MM.1S (cell line): Measurements from ENCODE around the gene ZC3H12C.

Experiments
- DNase-seq: peaks from one replicate; pipeline ENCODE4 v3.0.0-alpha.2; 2015
- H2AFZ ChIP-seq: fragments of 300-600 bp; sonication (generic); 2 replicates; pipeline ENCODE4 v1.6.0; 2016; ENCODE audit warnings: antibody characterized with exemption, low read length
- H3F3A ChIP-seq: fragments of 300-600 bp; sonication (generic); 2 replicates; pipeline ENCODE4 v1.6.1; 2016; ENCODE audit warnings: mild to moderate bottlenecking, antibody characterized with exemption, low read length, moderate library complexity, mixed read lengths; ENCODE audit not compliant: insufficient read depth
- H3K27ac ChIP-seq: fragments of 300-600 bp; sonication (generic); 2 replicates; pipeline ENCODE4 v1.5.1; 2016; ENCODE audit warnings: mild to moderate bottlenecking, low read length
- H3K27me3 ChIP-seq: fragments of 300-600 bp; sonication (generic); replicated peaks from 2 replicates; pipeline ENCODE4 v1.6.0; 2016; ENCODE audit warnings: low read length; ENCODE audit not compliant: insufficient read depth
- H3K36me3 ChIP-seq: fragments of 300-600 bp; sonication (generic); replicated peaks from 2 replicates; pipeline ENCODE4 v1.6.1; 2016; ENCODE audit warnings: mild to moderate bottlenecking, low read length, mixed read lengths; ENCODE audit not compliant: insufficient read depth
- H3K4me1 ChIP-seq: fragments of 300-600 bp; sonication (generic); 2 replicates; pipeline ENCODE4 v1.6.1; 2016; ENCODE audit warnings: low read length, mixed read lengths
- H3K4me2 ChIP-seq: fragments of 300-600 bp; sonication (generic); 2 replicates; pipeline ENCODE4 v1.6.0; 2016; ENCODE audit warnings: low read depth, low read length
- H3K4me3 ChIP-seq: fragments of 300-600 bp; sonication (generic); 2 replicates; pipeline ENCODE4 v1.5.1; 2016; ENCODE audit warnings: low read length, mixed read lengths
- H3K79me2 ChIP-seq: fragments of 300-600 bp; sonication (generic); 2 replicates; pipeline ENCODE4 v1.6.1; 2016; ENCODE audit warnings: mixed run types, low read length, mixed read lengths
- H3K9ac ChIP-seq: fragments of 300-600 bp; sonication (generic); 2 replicates; pipeline ENCODE4 v1.6.1; 2016; ENCODE audit warnings: low read length, mixed read lengths
- H3K9me2 ChIP-seq: fragments of 300-600 bp; sonication (generic); replicated peaks from 2 replicates; pipeline ENCODE4 v1.6.1; 2016; ENCODE audit warnings: mild to moderate bottlenecking, low read length, mixed read lengths; ENCODE audit not compliant: insufficient read depth
- H3K9me3 ChIP-seq: fragments of 300-600 bp; sonication (generic); replicated peaks from 2 replicates; pipeline ENCODE4 v1.6.1; 2016; ENCODE audit warnings: mild to moderate bottlenecking, low read length, mixed read lengths; ENCODE audit not compliant: insufficient read depth
- H4K20me1 ChIP-seq: fragments of 300-600 bp; sonication (generic); 2 replicates; pipeline ENCODE4 v1.6.1; 2016; ENCODE audit warnings: mild to moderate bottlenecking, low read length, moderate library complexity, mixed read lengths; ENCODE audit not compliant: insufficient read depth
- CTCF ChIP-seq: fragments of 300-600 bp; sonication (generic); IDR thresholded peaks from 2 replicates; pipeline ENCODE4 v1.5.1; 2016; ENCODE audit warnings: antibody characterized with exemption, low read length, mixed read lengths
- EZH2 ChIP-seq: fragments of 300-600 bp; sonication (generic); optimal IDR thresholded peaks from 2 replicates; pipeline ENCODE3; 2017; ENCODE audit warnings: low read depth, mild to moderate bottlenecking, antibody characterized with exemption, low read length, mixed read lengths
- EZH2phosphoT487 ChIP-seq: fragments of 300-600 bp; sonication (generic); IDR thresholded peaks from 2 replicates; pipeline ENCODE4 v1.6.1; 2018; ENCODE audit warnings: antibody characterized with exemption, low read length

ZC3H12C gene

DNA sequence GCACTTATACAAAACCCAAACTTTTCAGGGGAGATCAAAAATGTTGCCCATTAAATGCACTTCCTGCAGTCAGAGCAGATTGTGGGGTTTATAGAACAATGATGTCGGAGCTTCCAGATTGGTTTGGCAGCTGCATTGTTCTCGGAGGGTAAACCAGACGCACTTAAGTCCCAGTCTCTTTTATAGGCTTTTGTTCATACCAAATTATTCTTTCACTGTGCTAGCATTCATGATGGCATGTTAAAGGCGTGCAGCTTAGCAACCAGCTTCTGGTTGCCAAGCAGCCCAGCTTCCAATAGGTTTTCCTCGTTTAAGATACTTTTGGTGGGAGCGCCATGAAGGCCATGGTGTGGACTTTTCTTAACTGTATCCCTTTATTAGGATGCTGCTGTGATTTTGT, 40.9 kb downstream of the ZC3H12C start:
- H3K9ac ChIP-seq, result no peak overlapping the region

GRCh38 chr11:110141812-110142211, 48.6 kb downstream of the ZC3H12C start:
- no peaks in the 10 kb centered on the region for H3K9me2 ChIP-seq
- no peak overlapping the region for H3K4me3 ChIP-seq
- TF ChIP-seq EZH2, result no peak
- no peak for TF ChIP-seq CTCF
- no peak for TF ChIP-seq EZH2phosphoT487
- no peaks in the 10 kb centered on the region for H3K4me1 ChIP-seq
- H3K9ac ChIP-seq, result no peak overlapping the region
- H3K27me3 ChIP-seq, result no peaks in the 10 kb centered on the region
- no peaks in the 10 kb centered on the region for H3F3A ChIP-seq
- no peak overlapping the region for H3K27ac ChIP-seq
- DNase-seq, result no peak
- no peak overlapping the region for H3K4me2 ChIP-seq
- no peaks in the 10 kb centered on the region; the same call in 1 of the 2 replicates for H3K79me2 ChIP-seq
- H3K9me3 ChIP-seq, result no peaks in the 10 kb centered on the region
- H3K36me3 ChIP-seq, result no peaks in the 10 kb centered on the region
- no peak overlapping the region for H2AFZ ChIP-seq
- no peaks in the 10 kb centered on the region for H4K20me1 ChIP-seq

More for the DNA sequence above, 40.9 kb downstream of the ZC3H12C start:
- TF ChIP-seq EZH2phosphoT487, result no peak
- no peaks in the 10 kb centered on the region for H4K20me1 ChIP-seq
- no peaks in the 10 kb centered on the region for H3K79me2 ChIP-seq
- no peaks in the 10 kb centered on the region for H3F3A ChIP-seq
- H3K9me3 ChIP-seq, result no peaks in the 10 kb centered on the region
- no peaks in the 10 kb centered on the region for H3K36me3 ChIP-seq
- H3K9me2 ChIP-seq, result no peaks in the 10 kb centered on the region
- H3K27ac ChIP-seq, result no peak overlapping the region
- no peaks in the 10 kb centered on the region for H3K27me3 ChIP-seq
- H3K4me1 ChIP-seq, result no peaks in the 10 kb centered on the region
- no peak overlapping the region for H3K4me3 ChIP-seq
- no peak overlapping the region for H3K4me2 ChIP-seq
- DNase-seq, result no peak
- no peak overlapping the region for H2AFZ ChIP-seq

- H3K9me2 ChIP-seq, result no peaks in the 10 kb centered on the region
- no peak overlapping the region for H2AFZ ChIP-seq
- peaks cover 3% of the 10 kb centered on the region; the same call in 1 of the 2 replicates for H3K79me2 ChIP-seq
- H3K4me2 ChIP-seq, result no peak overlapping the region
- H4K20me1 ChIP-seq, result no peaks in the 10 kb centered on the region
- no peak for DNase-seq
- no peaks in the 10 kb centered on the region for H3F3A ChIP-seq
- H3K4me1 ChIP-seq, result no peaks in the 10 kb centered on the region
- no peak overlapping the region for H3K9ac ChIP-seq
- H3K27ac ChIP-seq, result no peak overlapping the region
- no peak for TF ChIP-seq CTCF
- TF ChIP-seq EZH2phosphoT487, result no peak
- no peak for TF ChIP-seq EZH2
- H3K4me3 ChIP-seq, result no peak overlapping the region
- H3K36me3 ChIP-seq, result no peaks in the 10 kb centered on the region
- no peaks in the 10 kb centered on the region for H3K9me3 ChIP-seq
- no peaks in the 10 kb centered on the region for H3K27me3 ChIP-seq
Observed at GRCh38 chr11:110147962-110148709, 54.9 kb downstream of the ZC3H12C start.
